K562 (cell line): ENCODE data around the gene KCTD3. TPM values are rescaled to one million over a fixed set of nuclear protein-coding genes. Genes with fewer than 3 reads are reported as not detected.

Experiments used
- ATAC-seq: fragments of 200-7000 bp; cut with Tn5 transposase; 3 replicates; pipeline ENCODE4 v1.9.1; 2020; ENCODE audit warnings: moderate library complexity
- BruUV-seq: library from RNA; stranded (reverse); fragments of 400-500 nt; replicated peaks from 2 replicates; lab custom pipeline; 2021; lab: Mats Ljungman, UMichigan
- CTCF ChIA-PET: fragments of 300-600 bp; formaldehyde crosslinking; extraction: SDS; loops from one replicate; lab custom pipeline; 2021; ENCODE audit warnings: low intra/inter-chr PET ratio; lab: Yijun Ruan, JAX
- POLR2A ChIA-PET: fragments of 300-600, 350-650 bp; sonication (Branson Sonifier 250); formaldehyde crosslinking; extraction: SDS; loops from one replicate; lab custom pipeline; 2021; ENCODE audit warnings: antibody characterized with exemption, inconsistent platforms; lab: Yijun Ruan, JAX
- DNase-seq, 4 experiments: peaks; one replicate each; pipeline versions ENCODE4 v3.0.0 to v3.0.0-alpha.2; 2011 to 2018; ENCODE audit warnings: low spot score in 3 of 4, mixed read lengths in 3 of 4; ENCODE audit errors: extremely low read depth in 1 of 4
- FAIRE-seq: peaks from 2 replicates; lab custom pipeline; 2011; peaks lifted over from hg19 to GRCh38; lab: Jason Lieb, UNC
- H2AFZ ChIP-seq: 2 replicates; pipeline ENCODE4 v1.6.0; 2011; ENCODE audit warnings: low read depth, low read length, control low read depth, inconsistent platforms
- H3K27ac ChIP-seq: fragments of 200-600 bp; 3 replicates; pipeline ENCODE4 v1.8.0; 2011; ENCODE audit warnings: low read depth, mild to moderate bottlenecking, control low read depth, inconsistent platforms, low read length, moderate library complexity, mixed read lengths; ENCODE audit errors: extremely low read depth
- H3K27me3 ChIP-seq, 2 experiments: fragments of 300-600 bp in 1 of 2; 2 replicates in 1 of 2; 3 replicates in 1 of 2; pipeline versions ENCODE4 v1.6.0 to v1.8.0; 2011; ENCODE audit warnings: inconsistent platforms in 2 of 2, low read length in 2 of 2, mild to moderate bottlenecking in 1 of 2, mixed read lengths in 1 of 2, moderate library complexity in 1 of 2; ENCODE audit not compliant: control insufficient read depth in 2 of 2, insufficient read depth in 2 of 2
- H3K36me3 ChIP-seq: fragments of 300-600 bp; 3 replicates; pipeline ENCODE4 v1.8.0; 2011; ENCODE audit warnings: mild to moderate bottlenecking, low read length, inconsistent platforms; ENCODE audit not compliant: control insufficient read depth, insufficient read depth
- H3K4me1 ChIP-seq, 2 experiments: fragments of 200-600 bp in 1 of 2; replicated peaks in 1 of 2; 2 replicates in 1 of 2; 3 replicates in 1 of 2; pipeline versions ENCODE4 v1.5.1 to v1.8.0; 2011; ENCODE audit warnings: inconsistent platforms in 2 of 2, low read length in 2 of 2, mild to moderate bottlenecking in 1 of 2, mixed read lengths in 1 of 2, moderate library complexity in 1 of 2; ENCODE audit not compliant: control insufficient read depth in 2 of 2, insufficient read depth in 2 of 2
- H3K4me2 ChIP-seq: 2 replicates; pipeline ENCODE4 v1.6.1; 2011; ENCODE audit warnings: low read length, control low read depth, inconsistent platforms, mixed read lengths; ENCODE audit not compliant: insufficient read depth
- H3K4me3 ChIP-seq: fragments of 200-600 bp; sonication (generic), shearing (Covaris generic); 2 replicates; pipeline ENCODE4 v1.5.1; 2016; ENCODE audit warnings: control low read depth, inconsistent platforms
- H3K79me2 ChIP-seq: fragments of 200-600 bp; 3 replicates; pipeline ENCODE4 v1.8.0; 2011; ENCODE audit warnings: low read length, inconsistent platforms; ENCODE audit not compliant: control insufficient read depth, insufficient read depth
- H3K9ac ChIP-seq, 2 experiments: 2 replicates each; pipeline versions ENCODE4 v1.6.0 to v1.6.1; 2011; ENCODE audit warnings: low read depth in 2 of 2, low read length in 2 of 2, control low read depth in 1 of 2, inconsistent platforms in 1 of 2, mild to moderate bottlenecking in 1 of 2, mixed read lengths in 1 of 2; ENCODE audit not compliant: insufficient read depth in 1 of 2
- H3K9me1 ChIP-seq: one replicate; pipeline ENCODE4 v1.6.0; 2011; ENCODE audit warnings: inconsistent platforms, mild to moderate bottlenecking, low read length, moderate library complexity; ENCODE audit not compliant: control insufficient read depth, insufficient read depth
- H3K9me3 ChIP-seq: replicated peaks from 2 replicates; pipeline ENCODE4 v1.5.1; 2011; ENCODE audit warnings: low read depth, low read length, inconsistent platforms; ENCODE audit not compliant: control insufficient read depth, insufficient read depth
- H4K20me1 ChIP-seq: replicated peaks from 2 replicates; pipeline ENCODE4 v1.6.1; 2011; ENCODE audit warnings: low read length, inconsistent platforms, mixed read lengths; ENCODE audit not compliant: control insufficient read depth, insufficient read depth
- BMI1 ChIP-seq: fragments of 150-350 bp; IDR thresholded peaks from 2 replicates; pipeline ENCODE4 v1.6.1; 2014; ENCODE audit warnings: low read length
- PHB2 ChIP-seq: fragments of 450-650 bp; IDR thresholded peaks from 2 replicates; pipeline ENCODE4 v1.6.1; 2017; ENCODE audit warnings: low read depth
- TAL1 ChIP-seq: fragments of 450-650 bp; IDR thresholded peaks from 2 replicates; pipeline ENCODE4 v1.6.1; 2016; ENCODE audit warnings: mild to moderate bottlenecking
- TCF3 ChIP-seq: sonication (generic); formaldehyde crosslinking; IDR thresholded peaks from 2 replicates; pipeline ENCODE4 v1.4.0; 2020; ENCODE audit warnings: mild to moderate bottlenecking, missing genetic modification reagents
- ZNF507 ChIP-seq: conservative IDR thresholded peaks from 2 replicates; pipeline ENCODE4 v1.6.1; 2017; ENCODE audit warnings: missing genetic modification characterization, missing compliant biosample characterization
- WGBS: fragments of 100-300 bp; shearing (Covaris generic); methylation state at CpG from one replicate; pipeline ENCODE4 v1.1.6; 2016; ENCODE audit warnings: low coverage, mixed read lengths; ENCODE audit not compliant: insufficient coverage; ENCODE audit errors: missing lambda C conversion rate; 5-methylcytosine and 5-hydroxymethylcytosine counted together
- in situ Hi-C: fragments of 300-500 bp; cut with MboI; formaldehyde crosslinking; loops from 4 replicates; pipeline ENCODE4 v1.15.0; 2018; ENCODE audit warnings: inconsistent platforms, mixed read lengths
- intact Hi-C: fragments of 100-400 bp; cut with micrococcal nuclease; formaldehyde crosslinking; loops from 2 replicates; pipeline ENCODE4 v1.14.2; 2022
- polyA plus RNA-seq, 8 experiments: library from polyadenylated mRNA; depleted of rRNA in 4 of 8; stranded (reverse) in 5 of 8; unstranded in 3 of 8; fragments of >200 nt; fragmentation: Nextera tagmentation in 2 of 8; fragmentation: Illumina TruSeq in 1 of 8; extraction: Ambion mirVana in 2 of 8; extraction: Trizol in 1 of 8; gene quantifications; 2 replicates each; pipeline versions ENCODE4 v1.2.1 to v1.2.3, GENCODE V29; 2011 to 2014; ENCODE audit warnings: inconsistent platforms in 1 of 8, missing spikeins in 1 of 8
- total RNA-seq, 7 experiments: library from RNA; depleted of rRNA in 6 of 7; stranded (reverse); fragments of >200 nt in 6 of 7; fragmentation: Illumina TruSeq in 2 of 7; extraction: Trizol in 2 of 7; gene quantifications; 2 replicates each; pipeline versions ENCODE4 v1.2.1 to v1.2.3, GENCODE V29; 2011 to 2021; ENCODE audit warnings: low replicate concordance in 1 of 7
- TF ChIP-seq, protein P1 (sequence below): fragments of 250-450 bp; sonication (Bioruptor Pico); IDR thresholded peaks from 2 replicates; pipeline ENCODE4 v1.5.0; 2021
- TF ChIP-seq, protein P2 (sequence below): fragments of 450-650 bp; formaldehyde crosslinking; IDR thresholded peaks from 2 replicates; pipeline ENCODE4 v1.4.0; 2020; ENCODE audit warnings: mild to moderate bottlenecking, moderate library complexity
- TF ChIP-seq, protein P3 (sequence below): fragments of 450-650 bp; IDR thresholded peaks from 2 replicates; pipeline ENCODE4 v1.6.1; 2018; ENCODE audit warnings: mild to moderate bottlenecking, low read depth; ENCODE audit not compliant: partially characterized antibody

KCTD3 gene
- total and polyA plus RNA-seq, 9 of the 15 experiments (the other 6 are each of a cell fraction or from before 2014, with no cell fraction given) = 12.8 to 77.1 (median 44.3) TPM

DNA sequence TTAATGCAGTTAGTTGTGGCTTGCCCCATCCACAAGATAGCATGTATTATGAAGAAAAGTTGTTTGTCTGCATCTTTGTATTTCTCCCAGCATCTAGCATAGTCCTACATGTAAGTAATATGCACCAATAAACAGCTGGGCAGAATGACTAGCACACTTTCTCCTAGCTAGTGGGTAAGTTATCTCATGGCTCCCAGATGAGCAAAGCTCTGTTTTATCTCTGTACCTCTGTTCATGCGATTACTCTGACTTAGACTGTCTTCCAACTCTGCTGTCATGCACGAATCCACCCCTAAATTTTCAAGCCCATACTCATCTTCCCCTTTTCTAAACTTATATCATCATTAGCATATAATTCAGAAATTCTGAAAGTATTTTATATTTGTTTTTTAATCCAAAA, 37.5 kb upstream of the KCTD3 start (continued):
- peak; percentile 44; the same call in 1 of the 2 replicates for TF ChIP-seq TAL1
- TF ChIP-seq TCF3 (CRISPR knock-in tag) = peak; percentile 66
- TF ChIP-seq PHB2 = no peak

- ChIA-PET POLR2A (no interaction called here), CTCF (no interaction called here)
- Histone ChIP-seq H2AFZ (no peak overlapping the region), H3K4me1 (no peaks in the 10 kb centered on the region), H3K36me3 (no peaks in the 10 kb centered on the region), H3K4me3 (no peak overlapping the region), H3K9me1 (no peaks in the 10 kb centered on the region), H3K27ac (no peak overlapping the region), H3K9ac (no peak overlapping the region), H3K4me2 (no peak overlapping the region), H4K20me1 (no peaks in the 10 kb centered on the region), H3K27me3 (no peaks in the 10 kb centered on the region), H3K79me2 (no peaks in the 10 kb centered on the region), H3K9me3 (no peaks in the 10 kb centered on the region)
- 3% methylated on average over 5 of the region's 5 CpGs for WGBS
- DNase-seq (no peak), FAIRE-seq (no peak), ATAC-seq (no peak)
- no peak for TF ChIP-seq ZNF507
- TF ChIP-seq, protein P1, sequence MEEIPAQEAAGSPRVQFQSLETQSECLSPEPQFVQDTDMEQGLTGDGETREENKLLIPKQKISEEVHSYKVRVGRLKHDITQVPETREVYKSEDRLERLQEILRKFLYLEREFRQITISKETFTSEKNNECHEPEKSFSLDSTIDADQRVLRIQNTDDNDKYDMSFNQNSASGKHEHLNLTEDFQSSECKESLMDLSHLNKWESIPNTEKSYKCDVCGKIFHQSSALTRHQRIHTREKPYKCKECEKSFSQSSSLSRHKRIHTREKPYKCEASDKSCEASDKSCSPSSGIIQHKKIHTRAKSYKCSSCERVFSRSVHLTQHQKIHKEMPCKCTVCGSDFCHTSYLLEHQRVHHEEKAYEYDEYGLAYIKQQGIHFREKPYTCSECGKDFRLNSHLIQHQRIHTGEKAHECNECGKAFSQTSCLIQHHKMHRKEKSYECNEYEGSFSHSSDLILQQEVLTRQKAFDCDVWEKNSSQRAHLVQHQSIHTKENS (CRISPR knock-in tag) = no peak
- no peak for TF ChIP-seq BMI1
- TF ChIP-seq, protein P2, sequence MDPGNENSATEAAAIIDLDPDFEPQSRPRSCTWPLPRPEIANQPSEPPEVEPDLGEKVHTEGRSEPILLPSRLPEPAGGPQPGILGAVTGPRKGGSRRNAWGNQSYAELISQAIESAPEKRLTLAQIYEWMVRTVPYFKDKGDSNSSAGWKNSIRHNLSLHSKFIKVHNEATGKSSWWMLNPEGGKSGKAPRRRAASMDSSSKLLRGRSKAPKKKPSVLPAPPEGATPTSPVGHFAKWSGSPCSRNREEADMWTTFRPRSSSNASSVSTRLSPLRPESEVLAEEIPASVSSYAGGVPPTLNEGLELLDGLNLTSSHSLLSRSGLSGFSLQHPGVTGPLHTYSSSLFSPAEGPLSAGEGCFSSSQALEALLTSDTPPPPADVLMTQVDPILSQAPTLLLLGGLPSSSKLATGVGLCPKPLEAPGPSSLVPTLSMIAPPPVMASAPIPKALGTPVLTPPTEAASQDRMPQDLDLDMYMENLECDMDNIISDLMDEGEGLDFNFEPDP (CRISPR knock-in tag) = no peak
- TF ChIP-seq, protein P3, sequence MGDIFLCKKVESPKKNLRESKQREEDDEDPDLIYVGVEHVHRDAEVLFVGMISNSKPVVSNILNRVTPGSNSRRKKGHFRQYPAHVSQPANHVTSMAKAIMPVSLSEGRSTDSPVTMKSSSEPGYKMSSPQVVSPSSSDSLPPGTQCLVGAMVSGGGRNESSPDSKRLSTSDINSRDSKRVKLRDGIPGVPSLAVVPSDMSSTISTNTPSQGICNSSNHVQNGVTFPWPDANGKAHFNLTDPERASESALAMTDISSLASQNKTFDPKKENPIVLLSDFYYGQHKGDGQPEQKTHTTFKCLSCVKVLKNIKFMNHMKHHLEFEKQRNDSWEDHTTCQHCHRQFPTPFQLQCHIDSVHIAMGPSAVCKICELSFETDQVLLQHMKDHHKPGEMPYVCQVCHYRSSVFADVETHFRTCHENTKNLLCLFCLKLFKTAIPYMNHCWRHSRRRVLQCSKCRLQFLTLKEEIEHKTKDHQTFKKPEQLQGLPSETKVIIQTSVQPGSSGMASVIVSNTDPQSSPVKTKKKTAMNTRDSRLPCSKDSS = no peak
- intact Hi-C loops = no loop called here
- in situ Hi-C loops = no loop called here
- no TSS peak for BruUV-seq
Observed at GRCh38 chr1:215530401-215530984, 36.6 kb upstream of the KCTD3 start.
